M059J (cell line): Measurements from ENCODE around the gene PMM2. TPM values are rescaled to one million over a fixed set of nuclear protein-coding genes. Genes with fewer than 3 reads are reported as not detected.

Experiments
- DNase-seq: peaks from one replicate; pipeline ENCODE4 v3.0.0-alpha.2; 2012; ENCODE audit warnings: low read depth
- total RNA-seq: library from RNA; depleted of rRNA; stranded (reverse); fragments of >200 nt; shearing (Covaris generic); gene quantifications from 2 replicates; pipeline ENCODE4 v1.2.3, GENCODE V29; 2014

The PMM2 gene
- total RNA-seq, 1 experiment from 2014 or later, result 61.0 TPM

DNA sequence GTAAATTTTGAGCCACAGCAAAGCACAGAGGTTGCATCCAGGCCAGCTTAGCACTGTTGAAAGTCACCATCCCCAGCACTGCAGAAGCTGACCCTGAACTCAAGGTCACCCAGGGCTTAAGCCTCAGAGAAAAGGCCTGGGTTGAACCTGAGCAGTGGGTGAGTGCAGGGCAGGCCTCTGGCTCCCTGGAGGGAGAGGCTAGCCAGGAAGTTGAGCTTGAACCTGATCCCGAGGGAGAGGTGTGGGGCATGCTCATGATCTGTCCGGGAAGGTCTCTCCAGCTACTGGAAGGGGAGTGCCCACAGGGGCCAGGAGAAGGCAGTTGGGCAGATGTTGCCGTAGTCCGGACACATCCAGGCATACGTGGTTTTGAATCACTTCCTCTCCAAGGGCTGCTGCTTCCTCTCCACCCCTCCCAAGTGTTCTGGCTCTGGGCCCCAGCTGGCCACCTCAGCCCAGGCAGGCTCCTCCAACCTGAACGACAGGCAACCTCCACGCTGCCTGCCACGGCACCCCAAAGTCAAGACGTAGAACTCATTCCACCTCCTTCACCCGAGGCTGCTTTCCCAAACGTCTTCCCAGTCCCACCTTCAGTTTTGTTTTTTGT is 52.7 kb downstream of the PMM2 start:
- DNase-seq, result peak; percentile 89

GRCh38 chr16:8851761-8852403 is 54.2 kb downstream of the PMM2 start:
- no peak for DNase-seq

DNA sequence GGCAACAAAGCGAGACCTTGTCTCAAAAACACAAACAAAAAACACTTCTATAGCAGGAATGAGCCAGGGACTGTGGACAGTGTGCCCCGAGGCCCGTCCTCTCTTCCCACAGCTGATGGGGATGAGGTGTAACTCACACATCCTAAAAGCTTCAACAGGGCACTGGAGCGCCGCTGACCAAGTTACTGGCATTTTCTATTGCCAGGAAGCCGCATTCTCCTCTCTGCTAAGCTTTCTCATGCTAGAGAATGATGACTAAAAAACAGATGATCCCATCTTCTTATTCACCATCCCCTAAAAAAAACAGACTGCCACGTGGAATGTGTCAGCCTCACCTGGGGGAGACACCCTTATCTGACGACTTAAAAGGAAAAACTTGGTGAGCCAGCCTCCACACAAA is 54.9 kb downstream of the PMM2 start:
- peak; percentile 25 for DNase-seq

GRCh38 chr16:8853150-8853549 is 55.5 kb downstream of the PMM2 start:
- no peak for DNase-seq

- no peak for DNase-seq
Measured at GRCh38 chr16:8853611-8854010, 56.0 kb downstream of the PMM2 start.

DNA sequence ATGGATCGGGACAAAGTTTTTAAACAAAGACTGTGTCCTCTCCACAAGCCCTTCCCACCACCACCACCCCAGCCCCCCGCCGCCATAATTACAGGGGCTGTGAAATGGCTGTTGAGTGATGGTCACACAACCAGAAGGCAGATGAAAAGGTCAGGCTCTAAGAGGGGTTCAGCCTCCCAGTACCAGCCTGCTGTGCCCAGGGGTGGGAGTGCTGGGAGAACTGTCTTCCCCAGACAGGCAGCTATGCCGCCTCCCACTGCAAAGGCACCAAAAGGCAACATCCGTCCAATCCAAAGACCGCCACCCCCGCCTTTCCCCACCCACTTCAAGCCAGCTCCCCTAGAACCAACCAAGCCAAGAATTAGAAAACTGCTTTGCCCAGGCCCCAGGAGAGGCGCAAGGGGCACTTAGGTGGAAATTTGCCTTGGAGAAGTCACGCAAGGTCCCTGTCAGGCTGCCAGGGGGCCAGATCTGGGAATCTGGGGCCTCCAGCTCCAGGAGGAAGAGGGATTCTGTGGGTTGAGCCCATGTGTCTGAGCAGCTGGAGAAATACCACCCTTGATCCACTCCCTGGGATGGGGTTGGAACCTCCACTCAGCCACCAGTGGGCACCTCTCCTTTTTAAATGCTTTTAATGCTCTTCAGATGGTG is 56.8 kb downstream of the PMM2 start:
- DNase-seq, result no peak

GRCh38 chr16:8855051-8855786 is 57.6 kb downstream of the PMM2 start:
- DNase-seq, result no peak

DNA sequence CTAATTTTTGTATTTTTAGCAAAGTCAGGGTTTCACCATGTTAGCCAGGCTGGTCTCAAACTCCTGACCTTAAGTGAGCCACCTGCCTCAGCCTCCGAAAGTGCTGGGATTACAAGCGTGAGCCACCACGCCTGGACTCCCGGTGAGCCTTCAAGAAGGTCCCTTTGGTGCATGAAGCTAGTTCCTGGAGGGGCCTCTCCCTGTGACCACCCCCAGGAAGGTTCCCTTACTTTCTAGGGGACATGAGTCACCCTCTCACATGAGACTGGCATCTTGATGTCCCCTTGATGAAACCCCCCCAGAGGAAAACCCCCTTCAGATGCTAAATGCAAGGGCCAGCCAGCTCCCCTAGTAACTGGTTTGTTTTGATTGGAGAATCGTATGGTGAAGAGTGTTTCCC is 58.3 kb downstream of the PMM2 start:
- DNase-seq, result no peak

DNA sequence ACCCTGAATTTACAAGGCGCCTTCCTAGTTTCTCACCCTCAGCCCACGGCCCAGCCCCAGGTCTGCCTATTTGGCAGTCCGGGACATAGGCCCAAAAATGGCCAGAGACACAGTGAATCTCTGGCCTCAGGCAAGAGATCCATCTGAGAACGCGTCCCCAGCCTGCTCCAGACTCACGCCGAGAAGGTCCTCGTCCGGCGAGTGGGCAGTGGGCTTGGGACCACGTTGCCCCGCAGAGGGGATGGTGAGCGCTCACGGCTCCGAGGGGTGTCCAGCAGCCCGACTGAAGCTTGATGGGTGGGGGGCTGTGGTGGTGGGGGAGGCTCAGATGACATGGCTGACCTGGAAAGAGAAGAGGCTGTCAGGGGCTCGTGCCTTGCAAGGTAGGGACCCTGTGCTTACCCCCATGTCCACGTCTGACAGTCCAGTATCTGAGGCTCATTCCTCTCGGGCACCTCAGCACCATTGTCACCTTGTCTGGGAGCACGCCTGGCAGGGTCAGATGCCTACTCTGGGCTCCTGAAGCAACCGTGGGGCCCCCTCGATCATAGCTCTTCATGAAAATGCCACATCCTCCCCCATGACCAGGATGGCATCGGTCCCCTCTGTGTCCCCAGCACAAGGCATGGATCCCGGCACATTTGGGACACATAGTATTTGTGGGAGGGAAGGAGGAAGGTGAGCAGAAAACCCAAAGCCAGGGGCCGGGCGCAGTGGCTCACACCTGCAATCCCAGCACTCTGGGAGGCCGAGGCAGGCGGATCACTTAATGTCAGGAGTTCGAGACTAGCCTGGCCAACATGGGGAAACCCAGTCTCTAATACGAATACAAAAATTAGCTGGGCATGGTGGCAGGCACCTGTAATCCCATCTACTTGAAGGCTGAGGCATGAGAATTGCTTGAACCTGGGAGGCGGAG is 61.6 kb downstream of the PMM2 start:
- no peak for DNase-seq

DNA sequence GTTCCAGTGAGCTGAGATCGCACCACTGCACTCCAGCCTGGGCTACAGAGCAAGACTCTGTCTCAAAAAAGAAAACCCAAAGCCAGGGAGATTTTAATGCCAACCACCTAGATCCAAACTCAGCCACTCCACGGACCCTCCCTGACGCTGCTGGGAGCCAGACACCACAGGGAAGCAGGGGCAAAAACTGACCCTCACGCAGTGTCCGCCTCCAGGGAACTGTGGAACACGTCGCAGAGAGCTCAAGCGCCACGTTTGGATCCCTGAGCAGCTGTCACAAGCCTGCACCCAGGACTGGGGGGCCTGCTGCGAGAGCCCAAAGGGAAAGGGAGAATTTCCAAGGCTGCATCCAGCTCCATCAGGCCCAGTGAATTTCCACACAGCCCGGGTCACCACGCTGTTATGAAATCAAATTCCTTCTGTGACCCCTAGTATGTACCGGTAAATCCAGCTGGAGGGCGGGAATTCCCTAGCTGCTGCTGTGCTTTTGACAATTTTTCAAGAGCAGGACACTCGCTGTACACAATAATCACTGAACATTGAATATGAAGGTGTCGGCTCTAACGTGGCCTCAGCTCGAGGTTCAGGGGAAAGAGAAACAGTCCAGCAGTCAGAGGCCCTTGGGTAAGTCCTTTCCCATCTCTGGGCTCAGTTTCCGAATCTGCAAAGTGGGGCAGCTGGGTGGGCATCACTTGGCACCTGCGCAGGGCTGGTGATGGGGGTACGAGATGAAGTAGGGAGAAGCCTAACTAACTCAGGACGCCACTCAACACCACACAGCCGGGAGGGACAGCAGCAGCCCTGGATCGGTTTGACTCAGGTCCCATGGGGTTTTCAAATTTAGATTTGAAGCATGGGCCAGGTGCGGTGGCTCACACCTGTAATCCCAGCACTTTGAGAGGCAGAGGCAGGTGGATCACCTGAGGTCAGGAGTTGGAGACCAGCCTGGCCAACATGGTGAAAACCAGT is 62.6 kb downstream of the PMM2 start:
- DNase-seq, result peak; percentile 65

DNA sequence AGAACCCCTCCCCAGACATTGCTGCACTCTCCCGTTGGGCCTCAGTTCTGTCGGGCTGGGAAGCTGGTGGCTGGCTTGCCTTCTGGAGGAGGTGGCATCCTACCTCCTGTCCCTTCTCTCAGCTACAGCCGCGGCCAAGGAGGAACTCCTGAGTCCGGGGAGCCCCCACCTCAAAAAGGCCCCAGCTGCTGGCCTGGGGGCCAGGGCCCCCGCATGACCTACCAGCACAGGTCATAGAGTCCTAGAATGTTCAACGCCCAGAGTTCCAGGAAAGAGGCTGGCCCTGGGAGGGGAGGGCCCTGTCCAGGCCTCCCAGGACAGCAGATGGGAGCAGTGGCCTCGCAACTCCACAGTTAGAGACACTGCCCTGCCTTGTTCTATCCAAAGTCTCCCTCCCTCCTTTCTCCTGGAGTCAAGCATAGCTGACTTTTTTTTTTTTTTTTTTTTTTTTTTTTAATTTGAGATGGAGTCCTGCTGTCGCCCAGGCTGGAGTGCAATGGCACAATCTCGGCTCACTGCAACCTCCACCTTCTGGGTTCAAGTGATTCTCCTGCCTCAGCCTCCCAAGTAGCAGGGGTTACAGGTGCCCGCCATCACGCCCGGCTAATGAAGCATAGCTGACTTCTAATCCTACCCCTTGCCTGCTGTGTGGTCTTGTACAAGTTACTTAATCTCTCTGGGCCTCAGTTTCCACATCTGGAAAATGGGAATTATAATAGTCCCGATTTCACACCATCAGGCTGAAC is 64.1 kb downstream of the PMM2 start:
- DNase-seq, result no peak

DNA sequence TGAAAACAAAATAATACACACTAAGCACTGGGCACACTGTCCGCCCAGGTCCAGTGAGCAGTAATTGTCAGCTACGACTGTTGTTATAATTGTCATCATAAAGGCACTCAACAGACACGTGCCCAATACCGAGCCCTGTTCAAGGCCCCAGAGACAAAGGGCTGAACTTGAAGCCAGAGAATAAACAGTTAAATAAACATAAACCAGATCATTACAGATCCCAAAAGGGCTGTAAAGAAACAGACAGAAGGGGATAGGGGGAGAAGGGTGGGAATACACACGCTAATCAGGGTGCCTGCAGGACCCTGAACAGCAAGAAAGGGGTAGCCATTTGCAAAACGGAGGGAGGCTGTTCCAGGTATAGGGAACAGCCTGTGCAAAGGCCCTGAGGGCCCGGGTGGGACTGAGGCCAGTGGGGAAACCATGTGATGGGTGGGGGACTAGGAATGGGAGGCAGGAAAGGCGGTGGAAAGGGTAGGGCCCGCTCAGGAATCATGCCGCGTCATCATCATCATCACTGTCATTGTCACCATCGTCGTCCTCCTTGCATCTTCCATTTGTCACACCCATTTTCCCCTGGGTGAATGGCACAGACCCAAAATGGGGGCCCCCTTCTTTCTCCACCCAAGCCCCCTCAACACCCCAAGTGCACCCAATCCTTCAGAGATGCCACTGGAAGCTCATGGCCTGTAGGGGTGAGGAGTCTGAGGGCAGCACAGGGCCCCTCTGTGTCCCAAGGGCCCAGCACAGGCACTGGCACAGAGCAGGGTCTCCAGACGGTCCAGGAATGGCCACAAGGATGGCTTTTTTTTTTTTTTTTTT is 64.9 kb downstream of the PMM2 start:
- DNase-seq, result no peak

DNA sequence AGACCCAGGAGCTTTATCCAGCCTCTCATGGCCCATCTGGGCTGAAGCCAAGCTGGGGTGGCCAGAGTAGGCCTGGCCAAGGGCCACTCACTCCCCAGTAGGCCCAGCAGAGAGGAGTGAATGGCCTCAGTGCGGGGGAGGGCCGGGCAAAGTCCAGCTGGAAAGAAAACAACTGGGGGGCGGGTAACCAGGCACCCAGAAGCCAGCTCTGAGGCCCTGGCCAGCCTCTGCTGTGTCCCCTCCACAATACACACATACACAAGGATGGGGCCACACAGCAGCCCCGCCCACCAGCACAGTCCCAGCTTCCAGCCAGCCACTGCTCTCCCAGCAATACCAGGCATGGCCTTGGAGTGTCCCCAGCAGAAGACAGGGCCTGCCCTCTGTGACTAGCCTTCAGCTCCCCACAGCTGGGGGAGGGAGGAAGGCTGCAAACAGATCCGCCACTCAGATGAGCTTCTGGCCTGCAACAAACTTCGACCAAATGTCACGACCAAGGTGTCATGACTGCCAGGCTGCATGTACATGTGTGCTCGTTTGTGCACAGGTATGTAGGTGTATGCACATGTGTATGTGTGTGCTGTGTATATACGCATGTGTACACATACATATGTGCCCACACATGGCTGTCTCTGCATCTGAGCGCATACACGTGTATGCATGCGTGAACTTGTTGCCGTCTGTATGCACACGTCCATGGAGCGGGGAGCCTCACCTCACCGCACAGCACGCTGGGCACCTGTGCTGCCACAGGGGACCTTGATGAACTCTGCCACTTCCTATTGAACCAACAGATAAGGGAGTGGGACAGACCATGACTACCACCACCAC is 66.2 kb downstream of the PMM2 start:
- peak; percentile 56 for DNase-seq

DNA sequence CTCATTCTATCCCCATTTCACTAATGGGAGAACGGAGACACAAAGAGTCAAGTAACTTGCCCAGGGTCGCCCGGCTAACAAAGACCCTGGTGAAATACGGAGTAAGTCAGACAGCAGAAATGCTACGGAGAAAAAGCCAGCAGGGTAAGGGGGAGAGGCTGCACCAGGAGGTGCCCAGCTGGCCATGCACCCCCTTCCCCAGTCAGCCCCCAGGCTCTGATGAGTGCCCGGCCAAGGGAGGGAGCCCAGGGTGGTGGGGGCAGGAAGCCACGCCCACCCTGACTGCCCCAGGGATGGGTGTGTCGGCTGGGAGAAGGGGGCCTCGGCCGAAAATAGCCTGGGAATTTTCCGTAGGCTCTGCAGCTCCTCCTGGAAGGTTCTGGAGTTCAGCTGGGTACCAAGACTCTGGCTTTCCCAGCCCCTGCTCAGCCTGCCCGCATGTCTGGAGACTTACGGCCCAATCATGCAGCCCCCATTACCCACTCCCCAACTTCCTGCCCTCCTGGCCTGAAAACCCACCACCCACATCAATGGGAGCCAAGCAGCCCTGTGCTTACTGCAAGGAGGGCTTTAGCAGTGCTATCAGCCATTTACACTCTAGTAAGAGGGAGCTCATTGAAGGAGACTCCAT is 67.0 kb downstream of the PMM2 start:
- DNase-seq, result no peak

- no peak for DNase-seq
Measured at GRCh38 chr16:8865145-8865882, 67.7 kb downstream of the PMM2 start.

DNA sequence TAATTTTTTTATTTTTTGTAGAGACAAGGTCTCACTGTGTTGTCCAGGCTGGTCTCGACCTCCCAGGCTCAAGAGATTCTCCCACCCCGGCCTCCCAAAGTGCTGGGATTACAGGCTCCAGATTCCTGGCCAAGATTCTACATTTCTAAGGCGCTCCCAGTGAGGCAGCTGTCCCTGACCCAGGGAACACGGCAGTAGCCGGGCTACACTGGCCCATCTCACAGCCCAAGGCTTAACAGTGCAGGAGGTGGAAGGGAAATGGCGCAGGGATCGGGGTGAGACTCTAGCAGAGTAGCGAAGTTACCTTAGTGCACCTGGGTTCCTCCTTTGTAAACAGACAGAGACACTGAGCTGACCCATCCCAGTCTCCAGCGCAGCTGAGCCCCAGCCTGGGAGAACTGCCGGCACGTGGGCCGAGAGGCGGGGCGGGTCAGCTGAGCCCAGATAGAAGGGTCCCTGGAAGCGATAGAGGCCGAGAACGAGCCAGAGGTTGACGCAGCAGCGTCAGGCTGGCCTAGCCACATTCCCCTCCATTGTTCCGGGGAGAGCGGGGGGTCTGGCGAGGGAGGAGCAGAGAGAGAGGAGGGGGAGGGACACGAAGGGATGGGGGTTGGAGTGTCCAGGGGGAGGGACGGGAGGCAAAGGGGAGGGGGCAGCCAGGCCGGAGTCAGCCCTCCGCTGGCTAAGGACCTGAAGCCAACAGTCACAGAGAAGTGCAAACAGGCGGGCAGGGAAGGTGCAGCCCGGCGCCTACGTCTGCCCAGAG is 68.7 kb downstream of the PMM2 start:
- DNase-seq, result no peak
